CD4-positive, alpha-beta memory T cell (primary cell): Measurements from ENCODE around the gene CNOT11. TPM values are rescaled to one million over a fixed set of nuclear protein-coding genes. Genes with fewer than 3 reads are reported as not detected.

Source experiments
- CTCF ChIA-PET: fragments of 350-600 bp; sonication (Branson Sonifier 250); formaldehyde crosslinking; loops from one replicate; lab custom pipeline; 2021; ENCODE audit warnings: inconsistent platforms; ENCODE audit not compliant: partially characterized antibody; lab: Charles Lee
- POLR2A ChIA-PET: fragments of 350-600 bp; sonication (Branson Sonifier 250); formaldehyde crosslinking; loops from one replicate; lab custom pipeline; 2021; ENCODE audit not compliant: partially characterized antibody; lab: Charles Lee
- DNase-seq, 5 donors: peaks; one replicate each; pipeline versions ENCODE4 v3.0.0 to v3.0.0-alpha.2; 2020 to 2022; ENCODE audit warnings: mixed read lengths in 1 of 5
- H3K27ac ChIP-seq: one replicate; pipeline ENCODE4 v1.7.0; 2013; ENCODE audit warnings: low read depth, low read length
- H3K27me3 ChIP-seq: 2 replicates; pipeline ENCODE4 v1.7.0; 2013; ENCODE audit warnings: mild to moderate bottlenecking, low read length, moderate library complexity; ENCODE audit not compliant: insufficient read depth
- H3K36me3 ChIP-seq: 2 replicates; pipeline ENCODE4 v1.7.0; 2013; ENCODE audit warnings: mild to moderate bottlenecking, low read length, moderate library complexity; ENCODE audit not compliant: insufficient read depth
- H3K4me1 ChIP-seq: 2 replicates; pipeline ENCODE4 v1.7.0; 2013; ENCODE audit warnings: mild to moderate bottlenecking, low read length, moderate library complexity; ENCODE audit not compliant: insufficient read depth
- H3K4me3 ChIP-seq, 2 donors: one replicate each; pipeline ENCODE4 v1.7.0; 2013; ENCODE audit warnings: low read length in 2 of 2, mild to moderate bottlenecking in 1 of 2
- H3K9me3 ChIP-seq, 2 donors: one replicate each; pipeline ENCODE4 v1.7.0; 2013; ENCODE audit warnings: low read length in 2 of 2, control low read depth in 1 of 2; ENCODE audit not compliant: control insufficient read depth in 1 of 2
- H3K27ac Mint-ChIP-seq, 7 donors: one replicate each; pipeline ENCODE4 v1.8.0; 2020 to 2021; ENCODE audit warnings: mixed read lengths in 7 of 7, mild to moderate bottlenecking in 6 of 7, inconsistent platforms in 3 of 7, moderate library complexity in 3 of 7
- H3K27me3 Mint-ChIP-seq, 2 donors: one replicate each; pipeline ENCODE4 v1.8.0; 2020 to 2021; ENCODE audit warnings: mixed read lengths in 2 of 2
- H3K36me3 Mint-ChIP-seq, 2 donors: one replicate each; pipeline ENCODE4 v1.8.0; 2020 to 2021; ENCODE audit warnings: mixed read lengths in 2 of 2, inconsistent platforms in 1 of 2, mild to moderate bottlenecking in 1 of 2
- H3K4me1 Mint-ChIP-seq, 4 donors: one replicate each; pipeline ENCODE4 v1.8.0; 2020 to 2021; ENCODE audit warnings: mixed read lengths in 4 of 4, mild to moderate bottlenecking in 1 of 4
- H3K4me3 Mint-ChIP-seq, 8 donors: one replicate each; pipeline ENCODE4 v1.8.0; 2020 to 2021; ENCODE audit warnings: mixed read lengths in 8 of 8, mild to moderate bottlenecking in 7 of 8, moderate library complexity in 6 of 8, inconsistent platforms in 3 of 8
- H3K9me3 Mint-ChIP-seq, 8 donors: one replicate each; pipeline ENCODE4 v1.8.0; 2020 to 2021; ENCODE audit warnings: mixed read lengths in 8 of 8, mild to moderate bottlenecking in 5 of 8, inconsistent platforms in 3 of 8, moderate library complexity in 1 of 8
- intact Hi-C: fragments of 100-400 bp; cut with micrococcal nuclease; formaldehyde crosslinking; loops from one replicate; pipeline ENCODE4 v1.15.1; 2023
- polyA plus RNA-seq, 2 donors: library from polyadenylated mRNA; unstranded; fragments of 300-500 nt; fragmentation: Illumina TruSeq; gene quantifications; one replicate each; pipeline ENCODE4 v1.2.3, GENCODE V29; 2021
- total RNA-seq, 2 experiments: library from RNA; stranded (reverse); gene quantifications; one replicate each; pipeline ENCODE4 v1.2.3, GENCODE V29; 2021

CNOT11 gene
- total and polyA plus RNA-seq, 4 experiments from 2014 or later, result 53.8 to 75.5 (median 59.5) TPM

GRCh38 chr2:101305492-101306078, 52.9 kb downstream of the CNOT11 start:
- Mint-ChIP-seq H3K36me3 (peaks cover 20 to 56% of the 10 kb centered on the region in 2 donors), H3K4me3 (peak overlapping the region; percentile 93 to 100 (median 100)), H3K4me1 (peaks cover 51 to 94% (median 68%) of the 10 kb centered on the region in 4 donors), H3K9me3 (no peaks in the 10 kb centered on the region), H3K27me3 (no peaks in the 10 kb centered on the region), H3K27ac (peak overlapping the region; percentile 96 to 100 (median 99))
- H3K4me1 ChIP-seq, result peaks cover 77% of the 10 kb centered on the region
- peak overlapping the region; percentile 68 to 92 for H3K4me3 ChIP-seq
- no peak for DNase-seq
- POLR2A ChIA-PET, result interaction anchor here (1.0 to 8.2 kb wide), 6 partner anchors 10 to 664 kb away, joined by 3 to 247 read pairs (median 4); no protein-coding TSS in a partner anchor
- peak overlapping the region; percentile 86 for H3K27ac ChIP-seq
- no peaks in the 10 kb centered on the region for H3K9me3 ChIP-seq
- intact Hi-C loops, result loop anchor here (2.0 to 5.0 kb wide), 3 partner anchors 13 to 393 kb away; no protein-coding TSS in a partner anchor
- no peaks in the 10 kb centered on the region for H3K27me3 ChIP-seq
- CTCF ChIA-PET, result interaction anchor here (1.2 to 1.5 kb wide), 2 partner anchors 34 to 36 kb away, joined by 3 to 4 read pairs; no protein-coding TSS in a partner anchor
- H3K36me3 ChIP-seq, result peaks cover 2% of the 10 kb centered on the region

DNA sequence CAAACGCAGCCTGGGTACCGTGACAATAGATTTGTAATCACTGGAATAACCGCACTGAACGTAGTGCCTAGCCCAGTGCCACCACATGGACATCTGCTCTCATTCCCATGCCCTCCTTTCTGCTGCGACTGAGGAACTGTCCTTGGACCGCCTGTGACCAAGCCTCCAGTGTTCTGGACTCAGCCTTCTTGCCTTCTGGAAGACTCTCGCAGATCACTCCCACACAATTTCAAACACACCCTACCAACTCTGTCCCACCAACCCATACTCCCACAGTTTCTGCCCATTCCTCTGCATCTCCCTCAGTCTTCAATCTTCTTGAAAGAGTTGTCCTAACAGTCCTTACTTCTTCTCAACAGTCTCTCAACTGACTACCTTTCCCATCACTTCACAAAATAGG, 53.7 kb downstream of the CNOT11 start:
- intact Hi-C loops, result loop anchor here (2.0 to 5.0 kb wide), 3 partner anchors 14 to 392 kb away; no protein-coding TSS in a partner anchor
- H3K27ac Mint-ChIP-seq, result peak overlapping the region; percentile 96 to 100 (median 99)
- H3K9me3 Mint-ChIP-seq, result no peaks in the 10 kb centered on the region
- peak in 1 of 5 donors; percentile 42 for DNase-seq
- peak overlapping the region; percentile 86 for H3K27ac ChIP-seq
- CTCF ChIA-PET, result interaction anchor here (0.6 to 1.5 kb wide), 7 partner anchors 22 to 464 kb away, joined by 3 to 5 read pairs (median 4); partner anchors contain the start of gene CNOT11
- H3K36me3 Mint-ChIP-seq, result peaks cover 20 to 52% of the 10 kb centered on the region in 2 donors
- no peaks in the 10 kb centered on the region for H3K9me3 ChIP-seq
- H3K4me1 Mint-ChIP-seq, result peaks cover 55 to 94% (median 69%) of the 10 kb centered on the region in 4 donors
- POLR2A ChIA-PET, result interaction anchor here (0.7 to 8.2 kb wide), 17 partner anchors 8 to 665 kb away, joined by 3 to 247 read pairs (median 4); partner anchors contain the start of genes CNOT11 and CREG2
- peaks cover 77% of the 10 kb centered on the region for H3K4me1 ChIP-seq
- H3K27me3 Mint-ChIP-seq, result no peaks in the 10 kb centered on the region
- H3K36me3 ChIP-seq, result no peaks in the 10 kb centered on the region
- H3K4me3 ChIP-seq, result peak overlapping the region; percentile 68 to 92
- peak overlapping the region; percentile 93 to 100 (median 100) for H3K4me3 Mint-ChIP-seq
- H3K27me3 ChIP-seq, result no peaks in the 10 kb centered on the region

- intact Hi-C loops, result loop anchor here (1.0 to 5.0 kb wide), 5 partner anchors 15 to 391 kb away; partner anchors contain the start of gene CNOT11
- no peak for DNase-seq
- Mint-ChIP-seq H3K4me3 (peak overlapping the region; percentile 93 to 100 (median 100)), H3K27ac (peak overlapping the region; percentile 96 to 100 (median 99)), H3K4me1 (peaks cover 54 to 94% (median 69%) of the 10 kb centered on the region in 4 donors), H3K9me3 (no peaks in the 10 kb centered on the region), H3K27me3 (no peaks in the 10 kb centered on the region), H3K36me3 (peaks cover 11 to 42% of the 10 kb centered on the region in 2 donors)
- Histone ChIP-seq H3K36me3 (no peaks in the 10 kb centered on the region), H3K27ac (peak overlapping the region; percentile 86), H3K4me1 (peaks cover 77% of the 10 kb centered on the region), H3K9me3 (no peaks in the 10 kb centered on the region), H3K4me3 (peak overlapping the region; percentile 68 to 92), H3K27me3 (no peaks in the 10 kb centered on the region)
- ChIA-PET CTCF (interaction anchor here (1.2 to 1.3 kb wide), 3 partner anchors 43 to 54 kb away, joined by 3 to 5 read pairs (median 5); partner anchors contain the start of gene CNOT11), POLR2A (interaction anchor here (1.0 to 8.2 kb wide), 11 partner anchors 9 to 79 kb away, joined by 3 to 247 read pairs (median 6); partner anchors contain the start of genes CNOT11 and CREG2)
Measured at GRCh38 chr2:101307503-101307902, 54.8 kb downstream of the CNOT11 start.

DNA sequence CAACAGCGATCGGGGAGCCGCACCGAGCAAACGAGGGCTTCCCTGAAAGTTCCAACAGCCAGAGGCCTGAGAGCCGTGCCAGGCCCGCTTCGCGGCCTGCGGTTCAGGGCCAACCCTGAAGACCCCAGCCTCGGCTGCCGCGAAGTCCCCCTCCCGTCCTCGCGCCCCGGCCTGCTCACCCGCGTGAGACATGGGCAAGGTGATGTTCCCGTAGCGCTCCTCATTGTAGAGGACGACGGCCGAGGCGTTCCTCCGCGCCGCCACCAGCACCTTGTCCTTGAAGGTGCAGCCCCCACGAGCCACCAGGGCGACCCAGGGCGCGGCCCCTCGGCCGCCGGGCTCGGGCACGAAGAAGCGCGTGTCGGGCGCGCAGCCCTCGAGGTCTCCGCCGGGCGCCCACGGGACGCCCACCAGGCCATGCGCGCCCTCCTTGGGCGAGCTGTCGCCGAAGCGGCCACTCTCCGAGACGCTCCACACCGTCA, 55.3 kb downstream of the CNOT11 start:
- Histone ChIP-seq H3K27ac (peak overlapping the region; percentile 86), H3K9me3 (no peaks in the 10 kb centered on the region), H3K4me3 (peak overlapping the region; percentile 68 to 92), H3K27me3 (no peaks in the 10 kb centered on the region), H3K36me3 (no peaks in the 10 kb centered on the region), H3K4me1 (peaks cover 77% of the 10 kb centered on the region)
- intact Hi-C loops, result loop anchor here (1.0 to 5.0 kb wide), 6 partner anchors 15 to 391 kb away; partner anchors contain the start of gene CNOT11
- peak overlapping the region; percentile 96 to 100 (median 99) for H3K27ac Mint-ChIP-seq
- DNase-seq, result peak in 3 of 5 donors; percentile 22 to 53 (median 42)
- H3K36me3 Mint-ChIP-seq, result peaks cover 9 to 41% of the 10 kb centered on the region in 2 donors
- CTCF ChIA-PET, result interaction anchor here (1.3 to 2.3 kb wide), 7 partner anchors 14 to 54 kb away, joined by 3 to 17 read pairs (median 5); no protein-coding TSS in a partner anchor
- no peaks in the 10 kb centered on the region for H3K27me3 Mint-ChIP-seq
- no peaks in the 10 kb centered on the region for H3K9me3 Mint-ChIP-seq
- peaks cover 54 to 94% (median 67%) of the 10 kb centered on the region in 4 donors for H3K4me1 Mint-ChIP-seq
- POLR2A ChIA-PET, result interaction anchor here (0.7 to 8.2 kb wide), 18 partner anchors 9 to 410 kb away, joined by 3 to 247 read pairs (median 6); partner anchors contain the start of genes CNOT11, CREG2 and RPL31
- H3K4me3 Mint-ChIP-seq, result peak overlapping the region; percentile 93 to 100 (median 100)

GRCh38 chr2:101308432-101309210, 55.9 kb downstream of the CNOT11 start, which contains the start of gene RNF149:
Gene RNF149, minus strand, starts transcription at chr2:101308701. Its CDS starts 113 bp downstream, at chr2:101308588.
- Mint-ChIP-seq H3K27ac (peak within 1 kb of the TSS; percentile 96 to 100 (median 99)), H3K27me3 (no peaks in the 10 kb centered on the region), H3K36me3 (peaks cover 9 to 41% of the 10 kb centered on the region in 2 donors), H3K9me3 (no peaks in the 10 kb centered on the region), H3K4me3 (peak within 1 kb of the TSS; percentile 93 to 100 (median 100)), H3K4me1 (peaks cover 53 to 95% (median 67%) of the 10 kb centered on the region in 4 donors)
- no peaks in the 10 kb centered on the region for H3K27me3 ChIP-seq
- H3K4me3 ChIP-seq, result peak within 1 kb of the TSS; percentile 68 to 92
- H3K36me3 ChIP-seq, result no peaks in the 10 kb centered on the region
- CTCF ChIA-PET, result interaction anchor here (0.6 to 2.3 kb wide), 10 partner anchors 14 to 57 kb away, joined by 3 to 17 read pairs (median 5); no protein-coding TSS in a partner anchor
- H3K9me3 ChIP-seq, result no peaks in the 10 kb centered on the region
- DNase-seq, result peak; percentile 89 to 92 (median 90)
- POLR2A ChIA-PET, result interaction anchor here (0.6 to 8.2 kb wide), 23 partner anchors 10 to 409 kb away, joined by 3 to 247 read pairs (median 3); partner anchors contain the start of genes CNOT11, CREG2, MAP4K4 and RPL31
- peak within 1 kb of the TSS; percentile 86 for H3K27ac ChIP-seq
- intact Hi-C loops, result loop anchor here (1.0 to 5.0 kb wide), 2 partner anchors 34 to 36 kb away; no protein-coding TSS in a partner anchor
- H3K4me1 ChIP-seq, result peaks cover 72% of the 10 kb centered on the region
